LNCAP (cell line): ENCODE data around the gene CAP1.

Source experiments
- CTCF ChIP-seq: fragments of 450-650 bp; IDR thresholded peaks from 2 replicates; pipeline ENCODE4 v1.5.1; 2017; ENCODE audit warnings: mild to moderate bottlenecking

Gene CAP1

GRCh38 chr1:40094466-40095110 is 54.1 kb downstream of the CAP1 start:
- TF ChIP-seq CTCF, result no peak

- no peak for TF ChIP-seq CTCF
Observed at GRCh38 chr1:40095806-40096205, 55.3 kb downstream of the CAP1 start.

GRCh38 chr1:40096646-40096976 is 56.1 kb downstream of the CAP1 start:
- TF ChIP-seq CTCF, result no peak

- no peak for TF ChIP-seq CTCF
Observed at GRCh38 chr1:40096977-40097782, 56.7 kb downstream of the CAP1 start, which contains the start of gene PPT1. TSS of gene PPT1 (minus strand) at chr1:40097252. CDS start at chr1:40097238, 14 bp downstream.

- no peak for TF ChIP-seq CTCF
Observed at GRCh38 chr1:40102038-40102437, 61.5 kb downstream of the CAP1 start.

- no peak for TF ChIP-seq CTCF
Observed at GRCh38 chr1:40102896-40103295, 62.4 kb downstream of the CAP1 start.

GRCh38 chr1:40105028-40105427 is 64.5 kb downstream of the CAP1 start:
- TF ChIP-seq CTCF, result no peak
